K562 (cell line): ENCODE results near the gene FCSK. TPM values are rescaled to one million over a fixed set of nuclear protein-coding genes. Genes with fewer than 3 reads are reported as not detected.

Experiments used
- GTF2E2 ChIP-seq: fragments of 200-800 bp; sonication (Bioruptor generic); IDR thresholded peaks from 2 replicates; pipeline ENCODE4 v1.6.1; 2016; ENCODE audit warnings: missing genetic modification characterization, missing compliant biosample characterization
- HCFC1 ChIP-seq: IDR thresholded peaks from 2 replicates; pipeline ENCODE4 v1.6.1; 2012; ENCODE audit warnings: low read depth, low read length, improper control_type of control experiment
- PRMT5 ChIP-seq: sonication (generic); formaldehyde crosslinking; IDR thresholded peaks from 2 replicates; pipeline ENCODE4 v1.5.0; 2020; ENCODE audit warnings: missing genetic modification reagents
- PYGO2 ChIP-seq: fragments of 450-650 bp; IDR thresholded peaks from 2 replicates; pipeline ENCODE4 v1.6.1; 2016; ENCODE audit warnings: mild to moderate bottlenecking, missing genetic modification characterization, moderate library complexity, missing compliant biosample characterization
- RNF219 ChIP-seq: fragments of 250-450 bp; sonication (Bioruptor Pico); IDR thresholded peaks from 2 replicates; pipeline ENCODE4 v1.5.0; 2022; ENCODE audit warnings: mild to moderate bottlenecking
- ZFP1 ChIP-seq: fragments of 450-650 bp; formaldehyde crosslinking; IDR thresholded peaks from 2 replicates; pipeline ENCODE4 v1.4.0; 2020; ENCODE audit warnings: mild to moderate bottlenecking, mixed read lengths
- ZNF431 ChIP-seq: sonication (generic); formaldehyde crosslinking; IDR thresholded peaks from 2 replicates; pipeline ENCODE4 v1.8.0; 2022; ENCODE audit warnings: mild to moderate bottlenecking, missing genetic modification reagents
- ZNF561 ChIP-seq: fragments of 450-650 bp; formaldehyde crosslinking; conservative IDR thresholded peaks from 2 replicates; pipeline ENCODE4 v1.4.0; 2020; ENCODE audit warnings: mild to moderate bottlenecking, moderate library complexity
- polyA plus RNA-seq, 8 experiments: library from polyadenylated mRNA; depleted of rRNA in 4 of 8; stranded (reverse) in 5 of 8; unstranded in 3 of 8; fragments of >200 nt; fragmentation: Nextera tagmentation in 2 of 8; fragmentation: Illumina TruSeq in 1 of 8; extraction: Ambion mirVana in 2 of 8; extraction: Trizol in 1 of 8; gene quantifications; 2 replicates each; pipeline versions ENCODE4 v1.2.1 to v1.2.3, GENCODE V29; 2011 to 2014; ENCODE audit warnings: inconsistent platforms in 1 of 8, missing spikeins in 1 of 8
- total RNA-seq, 7 experiments: library from RNA; depleted of rRNA in 6 of 7; stranded (reverse); fragments of >200 nt in 6 of 7; fragmentation: Illumina TruSeq in 2 of 7; extraction: Trizol in 2 of 7; gene quantifications; 2 replicates each; pipeline versions ENCODE4 v1.2.1 to v1.2.3, GENCODE V29; 2011 to 2021; ENCODE audit warnings: low replicate concordance in 1 of 7
- TF ChIP-seq, protein P1 (sequence below): fragments of 250-450 bp; sonication (Bioruptor Pico); IDR thresholded peaks from 2 replicates; pipeline ENCODE4 v1.4.0; 2020; ENCODE audit warnings: mild to moderate bottlenecking, moderate library complexity, borderline replicate concordance
- TF ChIP-seq, protein P2 (sequence below), 2 experiments: fragments of 150-350 bp in 1 of 2; IDR thresholded peaks; 2 replicates each; pipeline ENCODE4 v1.6.1; 2012 to 2016; ENCODE audit warnings: low read depth in 2 of 2, low read length in 2 of 2, mild to moderate bottlenecking in 1 of 2, moderate library complexity in 1 of 2
- TF ChIP-seq, protein P3 (sequence below): fragments of 450-650 bp; formaldehyde crosslinking; conservative IDR thresholded peaks from 2 replicates; pipeline ENCODE4 v1.4.0; 2022; ENCODE audit warnings: mild to moderate bottlenecking, missing genetic modification characterization

The FCSK gene
- total and polyA plus RNA-seq, 9 of the 15 experiments (the other 6 are each of a cell fraction or from before 2014, with no cell fraction given), result 0.92 to 18.6 (median 8.3) TPM

- no peak for TF ChIP-seq RNF219 (CRISPR knock-in tag)
- TF ChIP-seq ZNF561, result 0 out of 2 replicates have a peak, but pooled peaks have one; percentile 56
- TF ChIP-seq, protein P1, sequence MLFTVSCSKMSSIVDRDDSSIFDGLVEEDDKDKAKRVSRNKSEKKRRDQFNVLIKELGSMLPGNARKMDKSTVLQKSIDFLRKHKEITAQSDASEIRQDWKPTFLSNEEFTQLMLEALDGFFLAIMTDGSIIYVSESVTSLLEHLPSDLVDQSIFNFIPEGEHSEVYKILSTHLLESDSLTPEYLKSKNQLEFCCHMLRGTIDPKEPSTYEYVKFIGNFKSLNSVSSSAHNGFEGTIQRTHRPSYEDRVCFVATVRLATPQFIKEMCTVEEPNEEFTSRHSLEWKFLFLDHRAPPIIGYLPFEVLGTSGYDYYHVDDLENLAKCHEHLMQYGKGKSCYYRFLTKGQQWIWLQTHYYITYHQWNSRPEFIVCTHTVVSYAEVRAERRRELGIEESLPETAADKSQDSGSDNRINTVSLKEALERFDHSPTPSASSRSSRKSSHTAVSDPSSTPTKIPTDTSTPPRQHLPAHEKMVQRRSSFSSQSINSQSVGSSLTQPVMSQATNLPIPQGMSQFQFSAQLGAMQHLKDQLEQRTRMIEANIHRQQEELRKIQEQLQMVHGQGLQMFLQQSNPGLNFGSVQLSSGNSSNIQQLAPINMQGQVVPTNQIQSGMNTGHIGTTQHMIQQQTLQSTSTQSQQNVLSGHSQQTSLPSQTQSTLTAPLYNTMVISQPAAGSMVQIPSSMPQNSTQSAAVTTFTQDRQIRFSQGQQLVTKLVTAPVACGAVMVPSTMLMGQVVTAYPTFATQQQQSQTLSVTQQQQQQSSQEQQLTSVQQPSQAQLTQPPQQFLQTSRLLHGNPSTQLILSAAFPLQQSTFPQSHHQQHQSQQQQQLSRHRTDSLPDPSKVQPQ (CRISPR knock-in tag), result no peak
- no peak for TF ChIP-seq PRMT5 (CRISPR knock-in tag)
- TF ChIP-seq ZNF431, result no peak
- peak; percentile 99 for TF ChIP-seq HCFC1
- TF ChIP-seq, protein P2, sequence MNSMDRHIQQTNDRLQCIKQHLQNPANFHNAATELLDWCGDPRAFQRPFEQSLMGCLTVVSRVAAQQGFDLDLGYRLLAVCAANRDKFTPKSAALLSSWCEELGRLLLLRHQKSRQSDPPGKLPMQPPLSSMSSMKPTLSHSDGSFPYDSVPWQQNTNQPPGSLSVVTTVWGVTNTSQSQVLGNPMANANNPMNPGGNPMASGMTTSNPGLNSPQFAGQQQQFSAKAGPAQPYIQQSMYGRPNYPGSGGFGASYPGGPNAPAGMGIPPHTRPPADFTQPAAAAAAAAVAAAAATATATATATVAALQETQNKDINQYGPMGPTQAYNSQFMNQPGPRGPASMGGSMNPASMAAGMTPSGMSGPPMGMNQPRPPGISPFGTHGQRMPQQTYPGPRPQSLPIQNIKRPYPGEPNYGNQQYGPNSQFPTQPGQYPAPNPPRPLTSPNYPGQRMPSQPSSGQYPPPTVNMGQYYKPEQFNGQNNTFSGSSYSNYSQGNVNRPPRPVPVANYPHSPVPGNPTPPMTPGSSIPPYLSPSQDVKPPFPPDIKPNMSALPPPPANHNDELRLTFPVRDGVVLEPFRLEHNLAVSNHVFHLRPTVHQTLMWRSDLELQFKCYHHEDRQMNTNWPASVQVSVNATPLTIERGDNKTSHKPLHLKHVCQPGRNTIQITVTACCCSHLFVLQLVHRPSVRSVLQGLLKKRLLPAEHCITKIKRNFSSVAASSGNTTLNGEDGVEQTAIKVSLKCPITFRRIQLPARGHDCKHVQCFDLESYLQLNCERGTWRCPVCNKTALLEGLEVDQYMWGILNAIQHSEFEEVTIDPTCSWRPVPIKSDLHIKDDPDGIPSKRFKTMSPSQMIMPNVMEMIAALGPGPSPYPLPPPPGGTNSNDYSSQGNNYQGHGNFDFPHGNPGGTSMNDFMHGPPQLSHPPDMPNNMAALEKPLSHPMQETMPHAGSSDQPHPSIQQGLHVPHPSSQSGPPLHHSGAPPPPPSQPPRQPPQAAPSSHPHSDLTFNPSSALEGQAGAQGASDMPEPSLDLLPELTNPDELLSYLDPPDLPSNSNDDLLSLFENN (IDR thresholded peaks at IDR 0.05; ENCODE audit: low read depth in 2 of 2, low read length in 2 of 2), result no peak
- TF ChIP-seq, protein P3, sequence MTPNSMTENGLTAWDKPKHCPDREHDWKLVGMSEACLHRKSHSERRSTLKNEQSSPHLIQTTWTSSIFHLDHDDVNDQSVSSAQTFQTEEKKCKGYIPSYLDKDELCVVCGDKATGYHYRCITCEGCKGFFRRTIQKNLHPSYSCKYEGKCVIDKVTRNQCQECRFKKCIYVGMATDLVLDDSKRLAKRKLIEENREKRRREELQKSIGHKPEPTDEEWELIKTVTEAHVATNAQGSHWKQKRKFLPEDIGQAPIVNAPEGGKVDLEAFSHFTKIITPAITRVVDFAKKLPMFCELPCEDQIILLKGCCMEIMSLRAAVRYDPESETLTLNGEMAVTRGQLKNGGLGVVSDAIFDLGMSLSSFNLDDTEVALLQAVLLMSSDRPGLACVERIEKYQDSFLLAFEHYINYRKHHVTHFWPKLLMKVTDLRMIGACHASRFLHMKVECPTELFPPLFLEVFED (CRISPR knock-in tag), result peak; percentile 88; the same call in 1 of the 2 replicates
- no peak for TF ChIP-seq ZFP1 (CRISPR knock-in tag)
- TF ChIP-seq GTF2E2 (tag), result no peak
- 0 out of 2 replicates have a peak, but pooled peaks have one; percentile 54 for TF ChIP-seq PYGO2 (tag)
These were observed 15.2 kb upstream of the FCSK start, which contains the start of gene ST3GAL2 (continued) for GRCh38 chr16:70438969-70439862.
